Liver (tissue), 9 donors: ENCODE data around the gene MCF2L2. TPM values are rescaled to one million over a fixed set of nuclear protein-coding genes. Genes with fewer than 3 reads are reported as not detected.
A peak's percentile ranks its signal among the peaks of the same experiment; 100 is the strongest.

Experiments used
- DNase-seq: peaks from one replicate; pipeline ENCODE4 v3.0.0-alpha.2; 2017; ENCODE audit warnings: low spot score
- H3K27ac ChIP-seq, 2 donors: one replicate each; pipeline ENCODE4 v1.7.0; 2013; ENCODE audit warnings: inconsistent platforms in 2 of 2, low read length in 2 of 2, control low read depth in 1 of 2, low read depth in 1 of 2, mild to moderate bottlenecking in 1 of 2
- H3K27me3 ChIP-seq, 4 donors: one replicate each; pipeline versions ENCODE4 v1.6.1 to v1.7.0; 2013; ENCODE audit warnings: low read length in 3 of 4, inconsistent platforms in 1 of 4, mild to moderate bottlenecking in 1 of 4, moderate library complexity in 1 of 4; ENCODE audit not compliant: control insufficient read depth in 4 of 4, insufficient read depth in 4 of 4
- H3K36me3 ChIP-seq, 4 donors: one replicate each; pipeline versions ENCODE4 v1.6.1 to v1.7.0; 2013; ENCODE audit warnings: low read length in 3 of 4, mild to moderate bottlenecking in 3 of 4, low read depth in 1 of 4, moderate library complexity in 1 of 4; ENCODE audit not compliant: control insufficient read depth in 4 of 4, insufficient read depth in 3 of 4
- H3K4me1 ChIP-seq, 4 donors: one replicate each; pipeline versions ENCODE4 v1.6.1 to v1.7.0; 2013; ENCODE audit warnings: low read length in 3 of 4, mild to moderate bottlenecking in 3 of 4, moderate library complexity in 1 of 4; ENCODE audit not compliant: control insufficient read depth in 4 of 4, insufficient read depth in 4 of 4
- H3K4me3 ChIP-seq, 3 donors: one replicate each; pipeline versions ENCODE4 v1.6.1 to v1.7.0; 2013; ENCODE audit warnings: low read length in 3 of 3, control low read depth in 1 of 3, low read depth in 1 of 3, mild to moderate bottlenecking in 1 of 3
- H3K9ac ChIP-seq, 2 donors: one replicate each; pipeline ENCODE4 v1.7.0; 2013; ENCODE audit warnings: low read length in 2 of 2, mild to moderate bottlenecking in 2 of 2, moderate library complexity in 2 of 2, control low read depth in 1 of 2, low read depth in 1 of 2
- H3K9me3 ChIP-seq, 4 donors: one replicate each; pipeline versions ENCODE4 v1.6.1 to v1.7.0; 2013; ENCODE audit warnings: low read length in 3 of 4; ENCODE audit not compliant: control insufficient read depth in 4 of 4
- ATF3 ChIP-seq: IDR thresholded peaks from 2 replicates; pipeline ENCODE4 v1.6.1; 2016; ENCODE audit warnings: antibody characterized with exemption
- CTCF ChIP-seq: fragments of 150-350 bp; IDR thresholded peaks from 2 replicates; pipeline ENCODE4 v1.5.1; 2017; ENCODE audit warnings: improper control_type of control experiment, low read depth, low read length; ENCODE audit not compliant: missing input control
- EGR1 ChIP-seq, 2 donors: IDR thresholded peaks; 2 replicates each; pipeline ENCODE4 v1.6.1; 2016 to 2018; ENCODE audit warnings: antibody characterized with exemption in 2 of 2, low read depth in 2 of 2
- FOXA1 ChIP-seq: IDR thresholded peaks from 2 replicates; pipeline ENCODE4 v1.6.1; 2016; ENCODE audit warnings: antibody characterized with exemption
- FOXA2 ChIP-seq: IDR thresholded peaks from 2 replicates; pipeline ENCODE4 v1.6.1; 2016; ENCODE audit warnings: antibody characterized with exemption
- GABPA ChIP-seq, 2 donors: IDR thresholded peaks in 1 of 2; conservative IDR thresholded peaks in 1 of 2; 2 replicates each; pipeline ENCODE4 v1.6.1; 2016; ENCODE audit warnings: antibody characterized with exemption in 2 of 2, mild to moderate bottlenecking in 1 of 2, moderate library complexity in 1 of 2
- HNF4A ChIP-seq, 2 donors: conservative IDR thresholded peaks; 2 replicates each; pipeline ENCODE4 v1.6.1; 2016; ENCODE audit warnings: antibody characterized with exemption in 2 of 2, mild to moderate bottlenecking in 2 of 2
- HNF4G ChIP-seq: IDR thresholded peaks from 2 replicates; pipeline ENCODE4 v1.6.1; 2016; ENCODE audit warnings: antibody characterized with exemption
- JUND ChIP-seq, 2 donors: IDR thresholded peaks; 2 replicates each; pipeline ENCODE4 v1.6.1; 2016; ENCODE audit warnings: antibody characterized with exemption in 2 of 2
- MAX ChIP-seq: IDR thresholded peaks from 2 replicates; pipeline ENCODE4 v1.6.1; 2016; ENCODE audit warnings: antibody characterized with exemption
- NR2F2 ChIP-seq: IDR thresholded peaks from 2 replicates; pipeline ENCODE4 v1.6.1; 2016; ENCODE audit warnings: antibody characterized with exemption
- RAD21 ChIP-seq, 2 donors: IDR thresholded peaks; 2 replicates each; pipeline ENCODE4 v1.6.1; 2016; ENCODE audit warnings: antibody characterized with exemption in 2 of 2, mild to moderate bottlenecking in 2 of 2
- REST ChIP-seq: IDR thresholded peaks from 2 replicates; pipeline ENCODE4 v1.6.1; 2016; ENCODE audit warnings: antibody characterized with exemption, mild to moderate bottlenecking
- RXRA ChIP-seq, 2 donors: IDR thresholded peaks; 2 replicates each; pipeline ENCODE4 v1.6.1; 2017 to 2018; ENCODE audit warnings: antibody characterized with exemption in 2 of 2, mild to moderate bottlenecking in 1 of 2
- SP1 ChIP-seq: IDR thresholded peaks from 2 replicates; pipeline ENCODE4 v1.6.1; 2018; ENCODE audit warnings: antibody characterized with exemption, mild to moderate bottlenecking
- TAF1 ChIP-seq: conservative IDR thresholded peaks from 2 replicates; pipeline ENCODE4 v1.6.1; 2016; ENCODE audit warnings: antibody characterized with exemption, mild to moderate bottlenecking
- YY1 ChIP-seq: IDR thresholded peaks from 2 replicates; pipeline ENCODE4 v1.6.1; 2016; ENCODE audit warnings: antibody characterized with exemption, mild to moderate bottlenecking
- ZBTB33 ChIP-seq: IDR thresholded peaks from 2 replicates; pipeline ENCODE4 v1.6.1; 2016; ENCODE audit warnings: antibody characterized with exemption
- WGBS: extraction: QIAGEN DNeasy Blood & Tissue Kit; methylation state at CpG from one replicate; pipeline ENCODE4 v1.1.7; 2013; 5-methylcytosine and 5-hydroxymethylcytosine counted together
- polyA plus RNA-seq, 2 donors: library from polyadenylated mRNA; stranded (reverse) in 1 of 2; unstranded in 1 of 2; fragments of 200-250 nt in 1 of 2; fragments of >200 nt in 1 of 2; fragmentation: Nextera tagmentation in 1 of 2; extraction: Ambion mirVana in 1 of 2; gene quantifications; one replicate each; pipeline versions ENCODE4 v1.2.1 to v1.2.3, GENCODE V29; 2013 to 2015
- total RNA-seq, 2 donors: library from RNA; depleted of rRNA; stranded (reverse); fragments of >200 nt; gene quantifications; one replicate each; pipeline ENCODE4 v1.2.3, GENCODE V29; 2014
- donor health status: healthy.
- donor health status: healthy.
- donor health status: healthy.
- donor health status: healthy.
- donor health status: healthy.

MCF2L2 gene
- total and polyA plus RNA-seq, 4 donors = 0.02 to 0.47 (median 0.17) TPM; not detected in 1

GRCh38 chr3:183468424-183468823, 40.0 kb upstream of the MCF2L2 start:
- no peaks in the 10 kb centered on the region for H3K9me3 ChIP-seq
- no peak overlapping the region for H3K4me3 ChIP-seq
- no peak for TF ChIP-seq HNF4G
- TF ChIP-seq ZBTB33 = peak; percentile 72
- no peak for TF ChIP-seq TAF1
- TF ChIP-seq CTCF = no peak
- TF ChIP-seq YY1 = peak; percentile 86
- peak; percentile 70 for TF ChIP-seq FOXA1
- TF ChIP-seq JUND (IDR thresholded peaks at IDR 0.05) = peak; percentile 47 to 77
- no peak for TF ChIP-seq GABPA (IDR thresholded peaks at IDR 0.05 in 1 of 2, conservative IDR thresholded peaks at IDR 0.05 in 1 of 2)
- TF ChIP-seq MAX = peak; percentile 54
- no peak for TF ChIP-seq EGR1 (IDR thresholded peaks at IDR 0.05; ENCODE audit: low read depth in 2 of 2)
- no peak for TF ChIP-seq REST
- no peak for TF ChIP-seq RAD21 (IDR thresholded peaks at IDR 0.05)
- TF ChIP-seq FOXA2 = peak; percentile 94
- TF ChIP-seq NR2F2 = no peak
- TF ChIP-seq SP1 = peak; percentile 59
- TF ChIP-seq RXRA (IDR thresholded peaks at IDR 0.05) = peak; percentile 66 to 94
- peak; percentile 83 for TF ChIP-seq ATF3
- TF ChIP-seq HNF4A (conservative IDR thresholded peaks at IDR 0.05) = peak; percentile 74 to 86
- 30% methylated on average over 1 of the region's 1 CpG for WGBS
- H3K4me1 ChIP-seq = peaks cover 5 to 37% (median 18%) of the 10 kb centered on the region in 4 donors
- no peaks in the 10 kb centered on the region for H3K27me3 ChIP-seq
- H3K9ac ChIP-seq = no peak overlapping the region
- DNase-seq = no peak
- no peaks in the 10 kb centered on the region for H3K36me3 ChIP-seq
- peak overlapping the region; percentile 75 to 76 for H3K27ac ChIP-seq
